Panc1 (cell line): Measurements from ENCODE around the gene BPGM. TPM values are rescaled to one million over a fixed set of nuclear protein-coding genes. Genes with fewer than 3 reads are reported as not detected.

Experiments
- ATAC-seq: fragments of 200-7000 bp; cut with Tn5 transposase; 2 replicates; pipeline ENCODE4 v1.9.1; 2020; ENCODE audit warnings: mild to moderate bottlenecking, moderate library complexity
- BruUV-seq: library from RNA; stranded (reverse); fragments of 400-500 nt; replicated peaks from 2 replicates; lab custom pipeline; 2021; lab: Mats Ljungman, UMichigan
- CTCF ChIA-PET: fragments of 300-600 bp; sonication (Branson Sonifier 250); formaldehyde crosslinking; loops from one replicate; lab custom pipeline; 2022; ENCODE audit warnings: antibody characterized with exemption; lab: Charles Lee
- POLR2A ChIA-PET: fragments of 300-600 bp; sonication (Branson Sonifier 250); formaldehyde crosslinking; loops from one replicate; lab custom pipeline; 2022; ENCODE audit warnings: antibody characterized with exemption; lab: Charles Lee
- DNase-seq: peaks from one replicate; pipeline ENCODE4 v3.0.0-alpha.2; 2010; ENCODE audit warnings: low read depth, low spot score
- H3K27ac ChIP-seq: 2 replicates; pipeline ENCODE4 v1.5.1; 2011; ENCODE audit warnings: mild to moderate bottlenecking, low read length, inconsistent platforms
- H3K27me3 ChIP-seq: fragments of 200-500 bp; sonication (Bioruptor generic); 2 replicates; pipeline ENCODE4 v1.6.0; 2014; ENCODE audit warnings: low read length, inconsistent platforms; ENCODE audit not compliant: control insufficient read depth, insufficient read depth
- H3K36me3 ChIP-seq: fragments of 200-500 bp; sonication (Bioruptor generic); 2 replicates; pipeline ENCODE4 v1.5.1; 2014; ENCODE audit warnings: inconsistent platforms, mild to moderate bottlenecking, low read length, moderate library complexity; ENCODE audit not compliant: control insufficient read depth, insufficient read depth
- H3K4me1 ChIP-seq: 2 replicates; pipeline ENCODE4 v1.5.1; 2011; ENCODE audit warnings: inconsistent platforms, mild to moderate bottlenecking, low read length, moderate library complexity; ENCODE audit not compliant: control insufficient read depth, insufficient read depth
- H3K4me3 ChIP-seq, 2 experiments: 2 replicates each; pipeline ENCODE4 v1.5.1; 2011 to 2012; ENCODE audit warnings: low read depth in 2 of 2, low read length in 2 of 2, mild to moderate bottlenecking in 2 of 2, inconsistent platforms in 1 of 2, moderate library complexity in 1 of 2
- H3K9me3 ChIP-seq: fragments of 200-500 bp; sonication (Bioruptor generic); 2 replicates; pipeline ENCODE4 v1.5.1; 2014; ENCODE audit warnings: low read depth, mild to moderate bottlenecking, inconsistent platforms, low read length, moderate library complexity; ENCODE audit not compliant: control insufficient read depth, insufficient read depth
- CTCF ChIP-seq: fragments of 450-650 bp; IDR thresholded peaks from 2 replicates; pipeline ENCODE4 v1.5.1; 2017; ENCODE audit warnings: mild to moderate bottlenecking
- POLR2AphosphoS5 ChIP-seq: IDR thresholded peaks from 2 replicates; pipeline ENCODE4 v1.6.1; 2012; ENCODE audit warnings: mild to moderate bottlenecking, low read depth, low read length, moderate library complexity
- REST ChIP-seq, 2 experiments: IDR thresholded peaks; 2 replicates each; pipeline ENCODE4 v1.6.1; 2011 to 2012; ENCODE audit warnings: low read depth in 2 of 2, control low read depth in 1 of 2, low read length in 1 of 2, mild to moderate bottlenecking in 1 of 2, moderate library complexity in 1 of 2; ENCODE audit not compliant: insufficient read depth in 1 of 2
- SIN3A ChIP-seq: IDR thresholded peaks from 2 replicates; pipeline ENCODE4 v1.6.1; 2012; ENCODE audit warnings: low read depth, mild to moderate bottlenecking, low read length, moderate library complexity, borderline replicate concordance; ENCODE audit not compliant: insufficient read depth
- TCF7L2 ChIP-seq: IDR thresholded peaks from 2 replicates; pipeline ENCODE4 v1.6.1; 2011; ENCODE audit warnings: mild to moderate bottlenecking, low read depth, low read length, inconsistent platforms
- in situ Hi-C: cut with HindIII; loops from 2 replicates; pipeline ENCODE4 v1.10.0; 2016; ENCODE audit warnings: low sequenced_read_pairs, low pct_unique_long_range_greater_than_20kb
- intact Hi-C: fragments of 100-400 bp; cut with micrococcal nuclease; formaldehyde crosslinking; loops from one replicate; pipeline ENCODE4 v1.10.0; 2022; ENCODE audit not compliant: unreplicated experiment
- total RNA-seq: library from RNA; stranded (reverse); gene quantifications from one replicate; pipeline ENCODE4 v1.2.1, GENCODE V29; 2021; ENCODE audit not compliant: unreplicated experiment

BPGM gene
- total RNA-seq, 1 experiment from 2014 or later: 10.7 TPM

GRCh38 chr7:134629445-134629844 lies 17.2 kb upstream of the BPGM start:
- Histone ChIP-seq H3K4me3 (no peak overlapping the region), H3K27ac (no peak overlapping the region), H3K9me3 (no peaks in the 10 kb centered on the region), H3K36me3 (no peaks in the 10 kb centered on the region), H3K27me3 (peaks cover 9% of the 10 kb centered on the region; the same call in 1 of the 2 replicates), H3K4me1 (no peaks in the 10 kb centered on the region)
- POLR2A ChIA-PET: no interaction called here
- CTCF ChIA-PET: interaction anchor here (1.1 kb wide), 1 partner anchor 17 kb away, joined by 3 read pairs; no protein-coding TSS in a partner anchor
- no peak for DNase-seq
- intact Hi-C loops (no loop called here), in situ Hi-C loops (no loop called here)
- TF ChIP-seq POLR2AphosphoS5 (no peak), CTCF (no peak), TCF7L2 (no peak), SIN3A (no peak), REST (IDR thresholded peaks at IDR 0.05; ENCODE audit: insufficient read depth in 1 of 2, low read depth in 2 of 2, low read length in 1 of 2) (no peak)
- BruUV-seq: no TSS peak
- ATAC-seq: no peak

- H3K36me3 ChIP-seq: no peaks in the 10 kb centered on the region
- H3K4me3 ChIP-seq: no peak overlapping the region
- in situ Hi-C loops: no loop called here
- ATAC-seq (no peak), DNase-seq (no peak)
- 0 out of 2 replicates have a peak, but pooled peaks cover 5% of the 10 kb centered on the region for H3K27me3 ChIP-seq
- H3K4me1 ChIP-seq: no peaks in the 10 kb centered on the region
- TF ChIP-seq REST (IDR thresholded peaks at IDR 0.05; ENCODE audit: insufficient read depth in 1 of 2, low read depth in 2 of 2, low read length in 1 of 2) (no peak), TCF7L2 (no peak), SIN3A (no peak), POLR2AphosphoS5 (no peak), CTCF (no peak)
- BruUV-seq: no TSS peak
- intact Hi-C loops: loop anchor here (5.0 kb wide), 1 partner anchor 72 kb away; no protein-coding TSS in a partner anchor
- ChIA-PET CTCF (interaction anchor here (1.1 kb wide), 1 partner anchor 16 kb away, joined by 3 read pairs; no protein-coding TSS in a partner anchor), POLR2A (no interaction called here)
- no peaks in the 10 kb centered on the region for H3K9me3 ChIP-seq
- no peak overlapping the region for H3K27ac ChIP-seq
These were observed 16.4 kb upstream of the BPGM start for GRCh38 chr7:134630237-134630636.
